Neutrophil (primary cell): Measurements from ENCODE around the gene RNF166.

Experiments used
- H3K27ac ChIP-seq: fragments of 200-600 bp; sonication (generic); 2 replicates; pipeline ENCODE4 v1.5.1; 2016; ENCODE audit warnings: mild to moderate bottlenecking, moderate library complexity
- H3K27me3 ChIP-seq: fragments of 200-600 bp; sonication (generic); 2 replicates; pipeline ENCODE4 v1.6.0; 2016; ENCODE audit warnings: mild to moderate bottlenecking
- H3K36me3 ChIP-seq: fragments of 200-600 bp; sonication (generic); 2 replicates; pipeline ENCODE4 v1.5.1; 2017
- H3K4me1 ChIP-seq, 2 experiments: fragments of 200-600 bp in 1 of 2; sonication (generic) in 1 of 2; 1 replicate in 1 of 2; 2 replicates in 1 of 2; pipeline versions ENCODE4 v1.5.1 to v1.6.1; 2013 to 2016; ENCODE audit warnings: low read depth in 1 of 2, low read length in 1 of 2, mild to moderate bottlenecking in 1 of 2, moderate library complexity in 1 of 2; ENCODE audit not compliant: control insufficient read depth in 1 of 2, insufficient read depth in 1 of 2
- H3K4me3 ChIP-seq, 2 experiments: fragments of 200-600 bp in 1 of 2; sonication (generic) in 1 of 2; 1 replicate in 1 of 2; 2 replicates in 1 of 2; pipeline ENCODE4 v1.5.1; 2013 to 2016; ENCODE audit warnings: low read depth in 1 of 2, low read length in 1 of 2, mild to moderate bottlenecking in 1 of 2, moderate library complexity in 1 of 2
- H3K9me3 ChIP-seq: fragments of 200-600 bp; sonication (generic); 2 replicates; pipeline ENCODE4 v1.5.1; 2016
- TF ChIP-seq, protein P1 (sequence below): fragments of 200-600 bp; sonication (generic); IDR thresholded peaks from 2 replicates; pipeline ENCODE4 v1.5.1; 2016; ENCODE audit warnings: antibody characterized with exemption

The RNF166 gene

GRCh38 chr16:88734361-88734728 is 28.1 kb upstream of the RNF166 start:
- no peaks in the 10 kb centered on the region for H3K9me3 ChIP-seq
- H3K27ac ChIP-seq: no peak overlapping the region
- H3K27me3 ChIP-seq: no peaks in the 10 kb centered on the region
- TF ChIP-seq, protein P1, sequence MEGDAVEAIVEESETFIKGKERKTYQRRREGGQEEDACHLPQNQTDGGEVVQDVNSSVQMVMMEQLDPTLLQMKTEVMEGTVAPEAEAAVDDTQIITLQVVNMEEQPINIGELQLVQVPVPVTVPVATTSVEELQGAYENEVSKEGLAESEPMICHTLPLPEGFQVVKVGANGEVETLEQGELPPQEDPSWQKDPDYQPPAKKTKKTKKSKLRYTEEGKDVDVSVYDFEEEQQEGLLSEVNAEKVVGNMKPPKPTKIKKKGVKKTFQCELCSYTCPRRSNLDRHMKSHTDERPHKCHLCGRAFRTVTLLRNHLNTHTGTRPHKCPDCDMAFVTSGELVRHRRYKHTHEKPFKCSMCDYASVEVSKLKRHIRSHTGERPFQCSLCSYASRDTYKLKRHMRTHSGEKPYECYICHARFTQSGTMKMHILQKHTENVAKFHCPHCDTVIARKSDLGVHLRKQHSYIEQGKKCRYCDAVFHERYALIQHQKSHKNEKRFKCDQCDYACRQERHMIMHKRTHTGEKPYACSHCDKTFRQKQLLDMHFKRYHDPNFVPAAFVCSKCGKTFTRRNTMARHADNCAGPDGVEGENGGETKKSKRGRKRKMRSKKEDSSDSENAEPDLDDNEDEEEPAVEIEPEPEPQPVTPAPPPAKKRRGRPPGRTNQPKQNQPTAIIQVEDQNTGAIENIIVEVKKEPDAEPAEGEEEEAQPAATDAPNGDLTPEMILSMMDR: no peak
- no peak overlapping the region for H3K4me3 ChIP-seq
- peaks cover 2 to 8% of the 10 kb centered on the region in 2 experiments for H3K4me1 ChIP-seq
- peaks cover 27% of the 10 kb centered on the region for H3K36me3 ChIP-seq

GRCh38 chr16:88733630-88734360 is 27.6 kb upstream of the RNF166 start:
- no peaks in the 10 kb centered on the region for H3K27me3 ChIP-seq
- no peak overlapping the region for H3K4me3 ChIP-seq
- peaks cover 27% of the 10 kb centered on the region for H3K36me3 ChIP-seq
- no peak overlapping the region for H3K27ac ChIP-seq
- TF ChIP-seq, protein P1: no peak
- peaks cover 2 to 8% of the 10 kb centered on the region in 2 experiments for H3K4me1 ChIP-seq
- H3K9me3 ChIP-seq: no peaks in the 10 kb centered on the region

DNA sequence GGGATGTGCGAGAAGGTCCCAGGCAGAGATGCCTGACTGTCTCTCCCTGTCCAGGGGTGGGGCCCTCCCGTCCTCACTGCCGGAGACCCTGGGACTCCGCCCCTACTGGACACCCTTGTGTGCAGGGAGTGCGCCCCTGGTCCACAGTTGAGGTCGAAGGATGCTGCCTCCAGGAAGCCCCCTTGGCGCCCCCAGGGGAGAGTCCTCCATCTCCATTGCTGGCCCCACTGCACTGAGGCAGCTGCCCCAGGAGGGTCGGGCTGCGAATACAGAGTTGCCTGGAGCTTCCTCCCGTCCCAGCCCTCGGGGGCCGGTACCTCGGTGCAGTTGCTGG is 26.7 kb upstream of the RNF166 start:
- Histone ChIP-seq H3K9me3 (no peaks in the 10 kb centered on the region), H3K4me3 (no peak overlapping the region), H3K27me3 (no peaks in the 10 kb centered on the region), H3K36me3 (peaks cover 27% of the 10 kb centered on the region), H3K27ac (no peak overlapping the region), H3K4me1 (peaks cover 2 to 8% of the 10 kb centered on the region in 2 experiments)
- TF ChIP-seq, protein P1: no peak

- no peaks in the 10 kb centered on the region for H3K9me3 ChIP-seq
- H3K36me3 ChIP-seq: peaks cover 30% of the 10 kb centered on the region
Measured at GRCh38 chr16:88732172-88732960, 26.2 kb upstream of the RNF166 start.

DNA sequence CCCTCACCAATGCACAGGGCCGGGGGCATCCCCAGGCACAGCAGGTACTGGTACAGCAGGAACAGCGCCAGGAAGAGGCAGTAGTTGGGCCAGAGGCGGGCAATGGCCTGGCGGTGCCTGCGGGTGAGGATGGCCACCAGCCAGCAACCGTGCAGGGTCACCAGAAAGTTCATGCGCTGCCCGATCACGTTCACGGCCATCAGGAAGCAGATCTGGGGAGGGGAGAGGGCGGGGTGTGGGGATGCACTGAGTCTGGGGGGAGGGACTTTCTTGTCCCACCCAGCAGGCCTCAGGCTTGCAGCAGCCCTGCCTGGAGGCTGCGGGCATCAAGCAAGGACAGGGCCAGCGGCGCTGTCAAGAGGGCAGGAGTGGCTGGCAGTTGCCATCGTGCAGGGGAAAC is 25.5 kb upstream of the RNF166 start:
- no peaks in the 10 kb centered on the region for H3K4me1 ChIP-seq
- peaks cover 36% of the 10 kb centered on the region for H3K36me3 ChIP-seq
- TF ChIP-seq, protein P1: no peak
- no peak overlapping the region for H3K4me3 ChIP-seq
- no peaks in the 10 kb centered on the region for H3K9me3 ChIP-seq
- no peaks in the 10 kb centered on the region for H3K27me3 ChIP-seq
- H3K27ac ChIP-seq: no peak overlapping the region

More at GRCh38 chr16:88732172-88732960, 26.2 kb upstream of the RNF166 start:
- no peak overlapping the region for H3K4me3 ChIP-seq
- H3K27me3 ChIP-seq: no peaks in the 10 kb centered on the region
- H3K4me1 ChIP-seq: peaks cover under 1 to 4% of the 10 kb centered on the region in 2 experiments
- no peak overlapping the region for H3K27ac ChIP-seq
- TF ChIP-seq, protein P1: no peak
